ENCODE measurements around the gene ZNF837. TPM values are rescaled to one million over a fixed set of nuclear protein-coding genes. Genes with fewer than 3 reads are reported as not detected.

ZNF837 gene
- total and polyA plus RNA-seq, 2 of the 13 experiments (the other 11 are each of a cell fraction or from before 2014, with no cell fraction given) = 0.29 to 1.3 TPM

- no peak for TF ChIP-seq XRCC5 (optimal IDR thresholded peaks at IDR 0.05; ENCODE audit: low read length)
- peak; percentile 62 for TF ChIP-seq ZNF574 (CRISPR knock-in tag; IDR thresholded peaks at IDR 0.05)
- peak in 1 of 2 experiments; percentile 61; a peak in 1 of 4 replicates for TF ChIP-seq KLF16 (CRISPR knock-in tag; IDR thresholded peaks at IDR 0.05)
- no peak for TF ChIP-seq ZNF567 (CRISPR knock-in tag; IDR thresholded peaks at IDR 0.05; ENCODE audit: borderline replicate concordance)
- TF ChIP-seq ARID3A (IDR thresholded peaks at IDR 0.05; ENCODE audit: low read depth, low read length) = peak; percentile 50; the same call in 1 of the 2 replicates
- TF ChIP-seq PHB2 (IDR thresholded peaks at IDR 0.05; ENCODE audit: partially characterized antibody) = no peak
- no peak for TF ChIP-seq MBNL3 (CRISPR knock-in tag; conservative IDR thresholded peaks at IDR 0.05)
- peak; percentile 95 for TF ChIP-seq PATZ1 (CRISPR knock-in tag; IDR thresholded peaks at IDR 0.05)
- peak; percentile 12 for TF ChIP-seq YY1 (IDR thresholded peaks at IDR 0.05; ENCODE audit: insufficient read depth, insufficient replicate concordance, low read depth, low read length)
- no peak for TF ChIP-seq TAF15 (IDR thresholded peaks at IDR 0.05; ENCODE audit: low read depth, low read length, poor library complexity, severe bottlenecking)
- peak; percentile 26; the same call in 1 of the 2 replicates for TF ChIP-seq ZBED4 (CRISPR knock-in tag; IDR thresholded peaks at IDR 0.05; ENCODE audit: borderline replicate concordance)
- TF ChIP-seq SP4 (CRISPR knock-in tag; IDR thresholded peaks at IDR 0.05) = 0 out of 2 replicates have a peak, but pooled peaks have one; percentile 8
- no peak for TF ChIP-seq TBX3 (IDR thresholded peaks at IDR 0.05; ENCODE audit: borderline replicate concordance)
- TF ChIP-seq ZNF44 (CRISPR knock-in tag; IDR thresholded peaks at IDR 0.05) = no peak
- TF ChIP-seq IKZF5 (CRISPR knock-in tag; IDR thresholded peaks at IDR 0.05) = no peak; the same call in 1 of the 2 replicates
Observed at GRCh38 chr19:58352760-58353671, 27.8 kb downstream of the ZNF837 start, which contains the start of gene A1BG (continued).
